Measurements from ENCODE around the gene CHRNA4. TPM values are rescaled to one million over a fixed set of nuclear protein-coding genes. Genes with fewer than 3 reads are reported as not detected.

The CHRNA4 gene
- total RNA-seq, 2 donors from 2014 or later = not detected

DNA sequence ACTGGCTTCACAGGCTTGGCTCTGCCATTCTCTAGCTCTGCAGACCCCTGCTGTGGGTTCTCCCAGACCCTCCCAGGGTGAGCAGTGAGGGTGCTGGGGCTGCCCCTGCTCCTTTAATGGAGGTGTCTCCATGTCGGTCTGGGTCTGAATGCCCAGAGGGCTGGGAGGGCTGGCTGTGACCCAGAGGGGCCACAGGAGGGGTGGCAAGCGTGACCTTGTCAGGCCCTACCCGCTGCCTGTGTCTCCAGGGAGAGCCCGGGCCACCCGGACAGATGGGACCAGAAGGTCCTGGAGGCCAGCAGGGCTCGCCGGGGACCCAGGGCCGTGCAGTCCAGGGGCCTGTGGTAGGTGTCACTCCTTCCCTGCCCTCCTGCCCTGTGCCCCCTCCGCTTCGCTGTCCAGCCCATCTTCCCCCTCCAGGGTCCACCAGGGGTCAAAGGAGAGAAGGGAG lies 36.1 kb downstream of the CHRNA4 start:
- Mint-ChIP-seq H3K27ac (no peak overlapping the region), H3K4me3 (no peak overlapping the region), H3K4me1 (no peaks in the 10 kb centered on the region), H3K9me3 (no peaks in the 10 kb centered on the region), H3K27me3 (no peaks in the 10 kb centered on the region), H3K36me3 (ENCODE audit: low read depth) (no peaks in the 10 kb centered on the region)
- ATAC-seq (replicated peaks) = no peak

DNA sequence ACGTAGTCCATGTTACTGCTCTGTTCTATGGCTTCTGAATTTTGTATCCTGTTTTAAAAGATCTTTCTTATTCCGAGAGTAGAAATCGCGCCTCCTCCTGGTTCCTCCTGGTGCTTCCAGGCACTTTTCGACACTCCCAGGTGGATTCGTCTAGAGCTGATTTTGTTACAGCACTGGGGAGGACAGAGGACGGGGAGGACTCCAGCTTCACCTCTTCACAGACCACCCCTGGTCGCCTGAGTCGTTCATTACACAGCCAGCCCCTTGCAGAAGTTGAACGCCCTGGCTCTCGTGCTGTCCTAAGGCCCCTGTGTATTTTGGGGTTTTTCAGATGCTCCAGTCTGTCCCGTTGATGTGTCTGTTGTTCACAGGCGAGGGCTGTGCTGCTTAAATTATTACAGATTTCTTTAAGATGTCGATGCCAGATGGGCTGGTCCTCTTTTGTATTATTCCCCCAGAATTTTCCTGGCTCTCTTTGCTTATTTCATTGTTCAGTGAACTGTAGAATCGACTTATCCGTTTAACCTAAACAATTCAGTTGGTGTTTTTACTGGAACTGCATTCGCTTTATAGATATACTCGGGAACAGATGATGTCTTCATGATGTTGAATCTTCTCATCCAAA lies 37.7 kb downstream of the CHRNA4 start:
- H3K4me1 Mint-ChIP-seq = no peaks in the 10 kb centered on the region
- no peaks in the 10 kb centered on the region for H3K36me3 Mint-ChIP-seq (ENCODE audit: low read depth)
- H3K27ac Mint-ChIP-seq = no peak overlapping the region
- no peak for ATAC-seq (replicated peaks)
- no peak overlapping the region for H3K4me3 Mint-ChIP-seq
- no peaks in the 10 kb centered on the region for H3K9me3 Mint-ChIP-seq
- no peaks in the 10 kb centered on the region for H3K27me3 Mint-ChIP-seq

DNA sequence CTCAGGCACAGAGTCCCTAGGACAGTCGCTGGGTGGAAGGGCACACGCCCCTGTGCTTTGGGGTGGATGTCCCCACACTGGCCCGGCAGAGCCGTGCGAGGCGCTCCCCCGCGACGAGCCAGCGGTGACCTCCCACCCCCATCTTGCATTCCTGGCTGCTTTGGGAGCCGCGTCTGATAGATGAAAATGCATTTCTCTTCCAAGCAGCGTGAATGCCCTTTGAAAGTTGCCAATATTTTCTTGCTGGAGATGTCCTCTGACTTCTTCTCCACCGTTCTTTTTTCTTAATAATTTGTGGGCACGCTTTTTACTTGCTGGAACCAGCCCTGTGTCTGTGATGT lies 38.2 kb downstream of the CHRNA4 start:
- Mint-ChIP-seq H3K4me3 (no peak overlapping the region), H3K27me3 (no peaks in the 10 kb centered on the region), H3K9me3 (no peaks in the 10 kb centered on the region), H3K4me1 (no peaks in the 10 kb centered on the region), H3K27ac (no peak overlapping the region), H3K36me3 (ENCODE audit: low read depth) (no peaks in the 10 kb centered on the region)
- no peak for ATAC-seq (replicated peaks)

DNA sequence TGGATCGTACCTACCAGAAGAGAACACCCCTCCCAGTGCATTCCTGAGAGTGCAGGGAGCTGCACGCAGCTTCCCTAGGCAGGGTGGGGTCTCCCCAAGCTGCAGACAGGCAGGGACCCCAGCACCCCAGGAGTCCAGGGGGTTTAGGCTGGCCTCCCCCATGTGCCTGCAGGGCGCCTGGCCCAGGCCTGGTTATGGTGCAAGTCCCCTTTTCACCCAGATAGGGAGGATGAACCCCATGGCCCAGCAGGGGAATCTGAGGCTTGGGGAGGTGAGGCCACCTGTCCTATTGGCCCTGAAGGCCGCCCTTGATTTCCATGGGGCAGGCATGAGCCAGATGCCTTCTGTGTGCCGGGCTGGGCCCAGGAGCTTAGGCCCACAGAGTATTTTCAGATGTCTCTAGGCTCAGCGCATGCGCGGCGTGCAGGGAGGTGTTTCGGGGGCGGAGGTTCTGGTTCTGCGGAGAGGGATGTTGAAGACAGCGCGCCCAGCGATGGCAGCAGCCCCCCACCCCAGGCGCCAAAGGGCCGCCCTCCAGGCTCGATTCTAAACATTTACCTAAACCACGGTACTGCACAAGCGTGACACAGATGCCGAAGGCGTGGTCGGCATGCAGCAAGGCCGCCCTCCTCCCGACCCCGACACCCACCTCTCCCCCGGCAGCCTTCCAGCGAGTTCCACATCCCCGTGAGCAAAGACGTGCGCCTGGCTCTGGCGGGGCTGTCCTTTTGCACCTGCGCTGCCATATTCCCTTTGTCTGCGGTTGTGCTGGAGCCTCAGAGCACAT lies 38.8 kb downstream of the CHRNA4 start:
- Mint-ChIP-seq H3K4me3 (no peak overlapping the region), H3K4me1 (no peaks in the 10 kb centered on the region), H3K9me3 (no peaks in the 10 kb centered on the region), H3K36me3 (ENCODE audit: low read depth) (no peaks in the 10 kb centered on the region), H3K27me3 (no peaks in the 10 kb centered on the region), H3K27ac (no peak overlapping the region)
- no peak for ATAC-seq (replicated peaks)

DNA sequence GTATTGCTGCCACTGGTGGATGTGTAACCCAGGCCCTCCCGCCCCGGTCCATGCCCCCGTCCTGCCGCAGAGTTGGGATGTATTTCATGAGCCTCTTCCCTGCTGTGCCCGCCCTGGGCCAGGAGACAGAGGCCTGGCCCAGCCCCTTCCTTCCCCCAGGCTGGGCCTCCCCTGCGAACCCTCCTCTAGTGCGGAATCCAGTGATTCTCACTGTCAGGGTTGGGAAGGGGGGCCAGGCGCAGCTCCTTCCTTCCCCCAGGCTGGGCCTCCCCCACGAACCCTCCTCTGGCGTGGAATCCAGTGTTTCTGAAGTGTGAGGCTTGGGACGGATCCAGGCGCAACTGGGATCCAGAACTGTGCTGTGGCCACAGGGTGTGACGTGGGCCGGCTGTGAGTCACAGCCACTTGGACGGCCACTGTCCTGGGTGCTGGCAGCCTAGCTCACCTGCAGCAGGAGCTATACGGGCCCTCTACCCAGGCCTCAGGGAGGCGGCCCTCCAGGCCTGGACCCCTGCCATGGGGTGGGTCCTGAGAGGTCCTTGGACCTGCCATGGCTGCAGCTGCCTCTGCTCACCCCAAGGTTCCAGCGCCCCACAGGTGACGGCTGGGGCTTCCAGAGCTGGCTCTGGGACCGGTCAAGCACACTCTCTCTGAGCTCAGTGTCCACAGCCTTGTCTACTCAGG lies 39.9 kb downstream of the CHRNA4 start:
- ATAC-seq (replicated peaks) = no peak
- Mint-ChIP-seq H3K4me1 (no peaks in the 10 kb centered on the region), H3K4me3 (no peak overlapping the region), H3K9me3 (no peaks in the 10 kb centered on the region), H3K36me3 (ENCODE audit: low read depth) (no peaks in the 10 kb centered on the region), H3K27me3 (no peaks in the 10 kb centered on the region), H3K27ac (no peak overlapping the region)

DNA sequence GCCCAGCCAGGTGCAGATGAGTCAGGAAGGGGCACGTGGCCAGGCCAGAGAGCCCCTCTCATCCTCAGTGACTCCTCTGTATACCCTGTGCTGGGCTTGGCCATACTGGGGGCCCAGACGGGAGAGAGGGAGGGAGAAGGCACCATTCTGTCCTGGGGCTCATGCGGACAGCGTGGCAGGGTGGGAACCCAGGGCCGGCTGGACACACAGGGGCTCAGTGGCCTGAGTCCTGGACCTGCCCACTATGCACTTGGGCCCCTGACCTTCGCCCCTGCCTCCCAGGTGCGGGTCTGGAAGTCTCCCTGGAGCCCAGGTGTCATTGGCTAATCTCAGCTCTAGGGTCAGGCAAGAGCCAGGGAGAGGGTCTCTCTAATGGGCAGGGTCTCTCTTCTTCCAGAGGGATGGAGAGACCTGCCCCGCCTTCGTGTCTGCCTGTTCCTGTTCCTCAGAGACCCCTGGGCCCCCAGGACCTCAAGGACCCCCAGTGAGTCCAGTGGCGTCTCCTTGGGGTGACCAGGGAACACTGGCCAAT lies 40.5 kb downstream of the CHRNA4 start:
- H3K4me3 Mint-ChIP-seq = no peak overlapping the region
- no peaks in the 10 kb centered on the region for H3K36me3 Mint-ChIP-seq (ENCODE audit: low read depth)
- H3K9me3 Mint-ChIP-seq = no peaks in the 10 kb centered on the region
- H3K4me1 Mint-ChIP-seq = no peaks in the 10 kb centered on the region
- H3K27ac Mint-ChIP-seq = no peak overlapping the region
- no peak for ATAC-seq (replicated peaks)
- no peaks in the 10 kb centered on the region for H3K27me3 Mint-ChIP-seq

DNA sequence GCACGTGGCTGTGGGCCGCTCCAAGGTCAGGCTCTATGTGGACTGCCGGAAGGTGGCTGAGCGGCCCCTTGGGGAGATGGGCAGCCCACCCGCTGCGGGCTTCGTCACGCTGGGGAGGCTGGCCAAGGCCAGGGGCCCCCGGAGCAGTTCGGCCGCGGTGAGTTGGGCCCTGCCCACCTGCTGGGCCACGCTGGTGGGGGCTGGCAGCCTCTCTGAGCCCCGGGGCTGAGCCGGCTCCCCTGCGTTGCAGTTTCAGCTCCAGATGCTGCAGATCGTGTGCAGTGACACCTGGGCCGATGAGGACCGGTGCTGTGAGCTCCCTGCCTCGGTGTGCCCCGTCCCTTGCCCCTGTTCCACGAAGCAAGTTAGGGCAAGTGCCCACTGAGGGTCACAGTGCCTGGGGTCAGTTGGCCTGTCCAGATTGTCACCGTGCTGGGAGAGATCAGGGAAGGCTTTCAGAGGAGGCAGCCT lies 41.1 kb downstream of the CHRNA4 start:
- Mint-ChIP-seq H3K4me1 (no peaks in the 10 kb centered on the region), H3K9me3 (no peaks in the 10 kb centered on the region), H3K36me3 (ENCODE audit: low read depth) (no peaks in the 10 kb centered on the region), H3K4me3 (no peak overlapping the region), H3K27me3 (no peaks in the 10 kb centered on the region), H3K27ac (no peak overlapping the region)
- ATAC-seq (replicated peaks) = no peak

DNA sequence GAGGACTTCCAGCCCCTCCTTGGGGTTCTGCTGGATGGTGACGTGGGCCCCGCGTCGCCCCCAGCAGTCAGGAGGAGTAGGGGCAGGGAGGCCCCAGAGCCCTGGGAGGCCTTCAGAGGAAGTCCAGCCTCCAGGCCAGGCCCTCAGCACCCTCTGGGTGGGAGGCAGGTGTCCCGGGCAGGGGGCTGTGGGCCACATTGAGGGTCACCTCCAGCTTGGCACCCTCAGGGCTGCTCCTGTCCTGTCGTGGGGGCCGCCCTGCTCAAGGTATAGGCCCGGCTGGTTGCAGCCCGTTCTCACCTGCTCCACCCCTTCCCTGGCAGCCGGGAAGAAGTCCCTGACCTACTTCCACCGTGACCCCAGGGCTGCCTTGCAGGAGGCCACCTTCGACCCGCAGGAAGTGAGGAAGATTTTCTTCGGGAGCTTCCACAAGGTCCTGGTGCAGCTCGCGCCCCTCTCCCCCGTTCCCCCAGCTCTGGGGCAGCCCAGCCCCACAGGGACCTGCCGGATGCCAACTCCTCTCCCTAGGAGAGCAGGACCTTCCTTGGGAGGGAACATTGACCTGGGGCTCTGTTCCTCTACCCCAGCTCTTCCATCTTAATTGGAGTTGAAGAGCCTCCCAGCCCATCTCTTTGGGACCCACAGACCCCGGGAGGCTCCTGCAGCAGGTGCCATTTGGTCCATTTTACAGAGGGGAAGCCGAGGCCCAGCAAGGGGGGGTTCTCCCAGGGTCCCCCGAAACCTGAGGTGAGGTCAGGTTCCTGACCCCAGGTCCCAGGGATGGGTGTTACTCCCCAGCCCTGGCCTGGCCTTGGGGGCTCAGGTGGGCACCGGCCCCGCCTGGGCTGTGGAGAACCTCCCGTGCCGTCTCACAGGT lies 41.7 kb downstream of the CHRNA4 start:
- H3K36me3 Mint-ChIP-seq (ENCODE audit: low read depth) = no peaks in the 10 kb centered on the region
- H3K9me3 Mint-ChIP-seq = no peaks in the 10 kb centered on the region
- no peaks in the 10 kb centered on the region for H3K27me3 Mint-ChIP-seq
- no peak overlapping the region for H3K4me3 Mint-ChIP-seq
- no peaks in the 10 kb centered on the region for H3K4me1 Mint-ChIP-seq
- H3K27ac Mint-ChIP-seq = no peak overlapping the region
- ATAC-seq (replicated peaks) = no peak

DNA sequence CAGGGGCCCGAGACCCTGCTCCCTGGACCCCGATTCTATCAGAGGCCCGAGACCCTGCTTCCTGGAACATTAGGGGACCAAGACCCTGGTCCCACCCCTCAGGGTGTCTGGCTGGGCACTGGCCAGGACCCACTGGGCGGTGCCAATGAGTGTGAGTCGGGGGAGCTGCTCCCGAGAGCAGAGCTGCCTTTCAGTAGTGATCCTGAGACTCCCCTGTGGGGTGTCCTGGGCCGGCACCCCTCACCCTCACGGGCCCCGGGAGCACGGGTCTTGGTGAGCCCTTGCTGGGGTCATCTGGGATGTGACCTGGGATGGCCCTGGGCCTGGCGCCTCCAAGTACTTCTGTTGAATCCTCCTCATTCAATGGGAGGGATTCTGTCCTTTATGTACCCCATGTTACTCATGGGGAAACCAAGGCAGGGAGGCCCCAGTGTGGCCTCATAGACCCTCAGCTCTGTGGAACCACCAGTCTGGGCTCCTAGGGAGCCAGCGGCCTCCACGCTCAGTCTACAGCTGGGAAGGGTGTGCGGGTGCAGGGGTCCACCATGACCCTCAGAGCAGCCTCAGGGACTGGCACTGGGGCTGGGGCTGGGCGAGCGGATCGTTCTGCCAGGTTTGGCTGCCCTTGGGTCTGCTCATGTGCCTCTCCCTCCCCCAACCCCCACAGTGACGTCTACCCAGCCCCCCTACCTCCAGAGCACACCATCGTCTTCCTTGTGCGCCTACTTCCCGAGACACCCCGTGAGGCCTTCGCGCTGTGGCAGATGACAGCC lies 42.6 kb downstream of the CHRNA4 start:
- Mint-ChIP-seq H3K27ac (no peak overlapping the region), H3K9me3 (no peaks in the 10 kb centered on the region), H3K4me1 (no peaks in the 10 kb centered on the region), H3K4me3 (no peak overlapping the region), H3K27me3 (no peaks in the 10 kb centered on the region), H3K36me3 (ENCODE audit: low read depth) (no peaks in the 10 kb centered on the region)
- no peak for ATAC-seq (replicated peaks)

DNA sequence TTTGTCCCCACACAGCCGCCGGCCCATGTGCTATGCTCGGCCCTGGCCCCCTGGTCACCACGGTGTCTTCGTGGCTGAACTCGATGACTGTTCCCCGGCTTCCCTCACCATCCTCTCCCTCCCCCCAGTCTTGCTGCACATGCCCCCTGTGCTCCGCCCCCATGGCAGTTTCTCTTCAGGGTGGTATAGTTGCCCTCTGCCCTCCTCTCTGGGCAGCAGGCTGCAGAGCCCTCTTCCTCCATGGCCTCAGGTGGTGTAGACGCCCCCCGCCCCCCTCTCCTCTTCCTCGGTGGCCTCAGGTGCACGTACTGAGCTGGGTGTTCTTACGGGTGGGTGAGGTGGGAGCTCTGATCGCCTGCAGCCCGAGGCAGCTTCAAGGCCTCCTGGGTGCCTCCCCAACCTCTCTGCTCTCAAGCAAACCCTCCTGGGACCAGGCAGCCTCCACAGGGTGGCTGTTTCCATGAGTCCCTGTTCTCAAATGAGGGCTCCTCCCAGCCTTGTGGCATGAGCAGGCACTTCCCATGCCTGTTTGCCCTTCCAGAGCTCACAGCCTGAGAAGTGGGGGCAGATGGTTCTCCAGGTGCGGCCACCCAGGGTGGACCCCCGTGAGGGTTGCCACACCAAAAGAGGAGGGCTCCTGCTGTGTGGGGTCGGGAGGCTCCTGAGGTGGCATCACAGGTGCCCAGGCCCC lies 43.4 kb downstream of the CHRNA4 start:
- no peak overlapping the region for H3K27ac Mint-ChIP-seq
- ATAC-seq (replicated peaks) = no peak
- H3K36me3 Mint-ChIP-seq (ENCODE audit: low read depth) = no peaks in the 10 kb centered on the region
- H3K27me3 Mint-ChIP-seq = no peaks in the 10 kb centered on the region
- H3K4me1 Mint-ChIP-seq = no peaks in the 10 kb centered on the region
- H3K9me3 Mint-ChIP-seq = no peaks in the 10 kb centered on the region
- H3K4me3 Mint-ChIP-seq = no peak overlapping the region

DNA sequence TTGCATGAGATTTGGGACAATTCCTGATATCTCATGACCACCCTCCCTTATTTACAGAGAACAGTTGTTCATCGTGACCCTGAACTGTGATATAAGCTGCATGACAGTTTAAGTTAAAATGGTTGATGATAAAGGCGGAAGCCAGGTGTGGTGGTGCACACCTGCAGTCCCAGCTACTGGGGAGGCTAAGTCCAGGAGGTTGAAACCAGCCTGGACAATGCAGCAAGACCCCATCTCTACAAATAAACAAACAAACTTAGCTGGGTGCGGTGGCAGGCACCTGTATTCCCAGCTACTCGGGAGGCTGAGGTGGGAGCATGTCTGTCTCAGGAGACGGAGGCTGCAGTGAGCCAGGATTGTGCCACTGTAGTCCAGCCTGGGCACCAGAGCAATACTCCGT lies 44.1 kb downstream of the CHRNA4 start:
- no peak overlapping the region for H3K4me3 Mint-ChIP-seq
- H3K36me3 Mint-ChIP-seq (ENCODE audit: low read depth) = no peaks in the 10 kb centered on the region
- H3K27ac Mint-ChIP-seq = no peak overlapping the region
- no peaks in the 10 kb centered on the region for H3K9me3 Mint-ChIP-seq
- no peak for ATAC-seq (replicated peaks)
- no peaks in the 10 kb centered on the region for H3K4me1 Mint-ChIP-seq
- no peaks in the 10 kb centered on the region for H3K27me3 Mint-ChIP-seq

DNA sequence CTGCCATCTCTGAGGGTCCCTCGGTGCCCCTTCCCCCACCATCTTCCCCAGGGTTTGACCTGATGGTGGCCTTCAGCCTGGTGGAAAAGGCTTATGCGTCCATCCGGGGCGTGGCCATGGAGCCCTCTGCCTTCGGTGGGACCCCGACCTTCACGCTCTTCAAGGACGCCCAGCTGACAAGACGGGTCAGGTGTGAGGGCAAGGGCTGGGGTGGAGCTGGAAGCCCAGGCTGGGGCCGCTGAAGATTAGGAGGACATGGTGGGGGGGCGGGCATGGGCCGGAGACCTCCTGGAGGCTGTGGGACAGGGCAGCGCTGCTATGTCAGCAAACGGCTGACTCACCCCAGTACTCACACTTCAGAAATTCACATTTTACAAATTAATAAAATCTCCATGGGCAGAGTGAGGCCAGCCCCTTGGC lies 44.6 kb downstream of the CHRNA4 start:
- no peaks in the 10 kb centered on the region for H3K4me1 Mint-ChIP-seq
- no peak for ATAC-seq (replicated peaks)
- H3K36me3 Mint-ChIP-seq (ENCODE audit: low read depth) = no peaks in the 10 kb centered on the region
- H3K27me3 Mint-ChIP-seq = no peaks in the 10 kb centered on the region
- H3K27ac Mint-ChIP-seq = no peak overlapping the region
- H3K4me3 Mint-ChIP-seq = no peak overlapping the region
- no peaks in the 10 kb centered on the region for H3K9me3 Mint-ChIP-seq
